GM23338 (cell line): ENCODE measurements around the gene EFCAB8. TPM values are rescaled to one million over a fixed set of nuclear protein-coding genes. Genes with fewer than 3 reads are reported as not detected.

Experiments
- ATAC-seq: fragments of 200-7000 bp; cut with Tn5 transposase; 3 replicates; pipeline ENCODE4 v1.9.1; 2020
- DNase-seq: peaks from one replicate; pipeline ENCODE4 v3.0.0-alpha.2; 2015; ENCODE audit warnings: low spot score
- H2AFZ ChIP-seq: fragments of 200-600 bp; sonication (generic); 2 replicates; pipeline ENCODE4 v1.8.0; 2016; ENCODE audit warnings: antibody characterized with exemption, mild to moderate bottlenecking, moderate library complexity
- H3F3A ChIP-seq: fragments of 200-600 bp; sonication (generic); replicated peaks from 2 replicates; pipeline ENCODE4 v1.8.0; 2017; ENCODE audit warnings: antibody characterized with exemption, mixed run types, low read depth
- H3K27ac ChIP-seq: fragments of 200-600 bp; sonication (generic); 2 replicates; pipeline ENCODE4 v1.6.1; 2016; ENCODE audit warnings: low read depth
- H3K27me3 ChIP-seq: fragments of 200-600 bp; sonication (generic); 2 replicates; pipeline ENCODE4 v1.8.0; 2016; ENCODE audit warnings: mild to moderate bottlenecking, mixed run types, moderate library complexity; ENCODE audit not compliant: insufficient read depth
- H3K36me3 ChIP-seq: fragments of 200-600 bp; sonication (generic); 2 replicates; pipeline ENCODE4 v1.8.0; 2016; ENCODE audit warnings: mild to moderate bottlenecking; ENCODE audit not compliant: insufficient read depth
- H3K4me1 ChIP-seq: fragments of 200-600 bp; sonication (generic); 2 replicates; pipeline ENCODE4 v1.8.0; 2016; ENCODE audit warnings: mild to moderate bottlenecking, moderate library complexity; ENCODE audit not compliant: insufficient read depth
- H3K4me2 ChIP-seq: fragments of 200-600 bp; sonication (generic); 2 replicates; pipeline ENCODE4 v1.7.1; 2017; ENCODE audit warnings: mixed run types
- H3K4me3 ChIP-seq: fragments of 200-600 bp; sonication (generic); 2 replicates; pipeline ENCODE4 v1.6.1; 2016; ENCODE audit warnings: mixed run types
- H3K79me2 ChIP-seq: fragments of 200-600 bp; sonication (generic); replicated peaks from 2 replicates; pipeline ENCODE4 v1.8.0; 2017; ENCODE audit warnings: mild to moderate bottlenecking; ENCODE audit not compliant: insufficient read depth
- H3K9me2 ChIP-seq: fragments of 200-600 bp; sonication (generic); 2 replicates; pipeline ENCODE4 v1.8.0; 2017; ENCODE audit not compliant: insufficient read depth
- H4K20me1 ChIP-seq: fragments of 200-600 bp; sonication (generic); replicated peaks from 2 replicates; pipeline ENCODE4 v1.8.0; 2017; ENCODE audit warnings: mild to moderate bottlenecking; ENCODE audit not compliant: insufficient read depth
- H3K27ac Mint-ChIP-seq: 2 replicates; pipeline ENCODE4 v1.8.0; 2020; ENCODE audit warnings: inconsistent platforms, mild to moderate bottlenecking, moderate library complexity, mixed read lengths
- H3K27me3 Mint-ChIP-seq: 3 replicates; pipeline ENCODE4 v1.8.0; 2022; ENCODE audit warnings: low read depth, mild to moderate bottlenecking, moderate library complexity, mixed read lengths, inconsistent platforms; ENCODE audit not compliant: insufficient read depth, poor library complexity
- H3K36me3 Mint-ChIP-seq: 3 replicates; pipeline ENCODE4 v1.8.0; 2021; ENCODE audit warnings: low read depth, mild to moderate bottlenecking, inconsistent platforms, moderate library complexity, mixed read lengths
- H3K4me1 Mint-ChIP-seq: 3 replicates; pipeline ENCODE4 v1.8.0; 2020; ENCODE audit warnings: mild to moderate bottlenecking, inconsistent platforms, mixed read lengths
- H3K4me3 Mint-ChIP-seq: 3 replicates; pipeline ENCODE4 v1.8.0; 2021; ENCODE audit warnings: moderate library complexity, mild to moderate bottlenecking, inconsistent platforms, mixed read lengths
- H3K9me3 Mint-ChIP-seq: 3 replicates; pipeline ENCODE4 v1.8.0; 2020; ENCODE audit warnings: moderate library complexity, mild to moderate bottlenecking, inconsistent platforms, mixed read lengths
- CREB1 ChIP-seq: fragments of 250-450 bp; sonication (Bioruptor Pico); IDR thresholded peaks from 2 replicates; pipeline ENCODE4 v1.5.0; 2020; ENCODE audit warnings: low read depth, mild to moderate bottlenecking, moderate library complexity
- EZH2phosphoT487 ChIP-seq: fragments of 200-600 bp; sonication (generic); IDR thresholded peaks from one replicate; pipeline ENCODE4 v1.8.1; 2018; ENCODE audit warnings: antibody characterized with exemption; ENCODE audit not compliant: unreplicated experiment
- JUNB ChIP-seq: IDR thresholded peaks from one replicate; pipeline ENCODE4 v1.6.1; 2016; ENCODE audit warnings: antibody characterized with exemption; ENCODE audit not compliant: unreplicated experiment
- NANOG ChIP-seq: IDR thresholded peaks from 2 replicates; pipeline ENCODE4 v1.6.1; 2016; ENCODE audit warnings: antibody characterized with exemption, borderline replicate concordance
- STAT1 ChIP-seq: IDR thresholded peaks from one replicate; pipeline ENCODE4 v1.6.1; 2016; ENCODE audit warnings: antibody characterized with exemption; ENCODE audit not compliant: unreplicated experiment
- ZNF331 ChIP-seq: fragments of 250-450 bp; sonication (Bioruptor Pico); IDR thresholded peaks from 2 replicates; pipeline ENCODE4 v1.5.0; 2020; ENCODE audit warnings: low read depth, mild to moderate bottlenecking, moderate library complexity
- polyA plus RNA-seq: library from polyadenylated mRNA; unstranded; fragments of >200 nt; fragmentation: Nextera tagmentation; extraction: Ambion mirVana; gene quantifications from 2 replicates; pipeline ENCODE4 v1.2.1, GENCODE V29; 2016
- total RNA-seq: library from RNA; depleted of rRNA; stranded (reverse); fragments of >200 nt; shearing (Covaris generic); gene quantifications from 2 replicates; pipeline ENCODE4 v1.2.3, GENCODE V29; 2014
- TF ChIP-seq, protein P1 (sequence below): IDR thresholded peaks from one replicate; pipeline ENCODE4 v1.6.1; 2018; ENCODE audit warnings: antibody characterized with exemption; ENCODE audit not compliant: unreplicated experiment
- TF ChIP-seq, protein P2 (sequence below): IDR thresholded peaks from 2 replicates; pipeline ENCODE4 v1.6.1; 2016; ENCODE audit warnings: antibody characterized with exemption
- TF ChIP-seq, protein P3 (sequence below), 2 experiments: fragments of 200-600 bp in 1 of 2; sonication (generic) in 1 of 2; conservative IDR thresholded peaks; 2 replicates each; pipeline versions ENCODE4 v1.5.1 to v1.6.1; 2016 to 2017; ENCODE audit warnings: antibody characterized with exemption in 2 of 2, low read depth in 2 of 2, mild to moderate bottlenecking in 2 of 2, moderate library complexity in 1 of 2

The EFCAB8 gene
- total and polyA plus RNA-seq, 2 experiments from 2014 or later: 0.35 TPM; not detected in 1

DNA sequence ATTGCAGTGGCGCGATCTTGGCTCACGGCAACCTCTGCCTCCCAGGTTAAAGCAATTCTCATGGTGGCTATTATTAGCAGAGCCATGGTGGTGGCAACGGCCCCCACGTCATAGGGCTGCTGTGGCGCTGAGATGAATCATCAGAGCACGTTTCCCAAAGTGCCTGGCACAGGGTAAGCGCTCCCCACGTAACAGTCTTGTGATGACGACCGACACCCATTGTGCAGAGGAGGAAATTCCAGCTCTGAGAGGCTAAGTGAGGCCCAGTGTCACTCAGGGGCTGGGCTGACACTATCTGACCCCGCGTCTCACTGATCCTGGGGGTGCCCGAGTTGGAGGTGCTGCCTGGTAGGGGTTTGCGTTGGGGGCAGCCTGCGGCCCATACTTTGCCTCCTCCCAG, 129.3 kb downstream of the EFCAB8 start:
- H3K9me3 Mint-ChIP-seq: no peaks in the 10 kb centered on the region
- no peaks in the 10 kb centered on the region; the same call in 2 of the 3 replicates for H3K4me1 Mint-ChIP-seq
- Histone ChIP-seq H3F3A (no peaks in the 10 kb centered on the region), H3K4me1 (no peaks in the 10 kb centered on the region), H3K27ac (no peak overlapping the region), H3K27me3 (no peaks in the 10 kb centered on the region), H3K4me3 (no peak overlapping the region), H2AFZ (peak overlapping the region; percentile 56; the same call in 1 of the 2 replicates), H4K20me1 (no peaks in the 10 kb centered on the region), H3K4me2 (no peak overlapping the region), H3K36me3 (no peaks in the 10 kb centered on the region), H3K9me2 (no peaks in the 10 kb centered on the region), H3K79me2 (no peaks in the 10 kb centered on the region)
- DNase-seq: no peak
- no peak for ATAC-seq
- H3K36me3 Mint-ChIP-seq: no peaks in the 10 kb centered on the region
- H3K4me3 Mint-ChIP-seq: no peak overlapping the region
- no peak overlapping the region for H3K27ac Mint-ChIP-seq
- H3K27me3 Mint-ChIP-seq: peaks cover 6% of the 10 kb centered on the region
- no peak for TF ChIP-seq JUNB
- TF ChIP-seq CREB1 (CRISPR knock-in tag): no peak
- no peak for TF ChIP-seq EZH2phosphoT487
- TF ChIP-seq, protein P1, sequence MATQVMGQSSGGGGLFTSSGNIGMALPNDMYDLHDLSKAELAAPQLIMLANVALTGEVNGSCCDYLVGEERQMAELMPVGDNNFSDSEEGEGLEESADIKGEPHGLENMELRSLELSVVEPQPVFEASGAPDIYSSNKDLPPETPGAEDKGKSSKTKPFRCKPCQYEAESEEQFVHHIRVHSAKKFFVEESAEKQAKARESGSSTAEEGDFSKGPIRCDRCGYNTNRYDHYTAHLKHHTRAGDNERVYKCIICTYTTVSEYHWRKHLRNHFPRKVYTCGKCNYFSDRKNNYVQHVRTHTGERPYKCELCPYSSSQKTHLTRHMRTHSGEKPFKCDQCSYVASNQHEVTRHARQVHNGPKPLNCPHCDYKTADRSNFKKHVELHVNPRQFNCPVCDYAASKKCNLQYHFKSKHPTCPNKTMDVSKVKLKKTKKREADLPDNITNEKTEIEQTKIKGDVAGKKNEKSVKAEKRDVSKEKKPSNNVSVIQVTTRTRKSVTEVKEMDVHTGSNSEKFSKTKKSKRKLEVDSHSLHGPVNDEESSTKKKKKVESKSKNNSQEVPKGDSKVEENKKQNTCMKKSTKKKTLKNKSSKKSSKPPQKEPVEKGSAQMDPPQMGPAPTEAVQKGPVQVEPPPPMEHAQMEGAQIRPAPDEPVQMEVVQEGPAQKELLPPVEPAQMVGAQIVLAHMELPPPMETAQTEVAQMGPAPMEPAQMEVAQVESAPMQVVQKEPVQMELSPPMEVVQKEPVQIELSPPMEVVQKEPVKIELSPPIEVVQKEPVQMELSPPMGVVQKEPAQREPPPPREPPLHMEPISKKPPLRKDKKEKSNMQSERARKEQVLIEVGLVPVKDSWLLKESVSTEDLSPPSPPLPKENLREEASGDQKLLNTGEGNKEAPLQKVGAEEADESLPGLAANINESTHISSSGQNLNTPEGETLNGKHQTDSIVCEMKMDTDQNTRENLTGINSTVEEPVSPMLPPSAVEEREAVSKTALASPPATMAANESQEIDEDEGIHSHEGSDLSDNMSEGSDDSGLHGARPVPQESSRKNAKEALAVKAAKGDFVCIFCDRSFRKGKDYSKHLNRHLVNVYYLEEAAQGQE: no peak
- TF ChIP-seq, protein P2, sequence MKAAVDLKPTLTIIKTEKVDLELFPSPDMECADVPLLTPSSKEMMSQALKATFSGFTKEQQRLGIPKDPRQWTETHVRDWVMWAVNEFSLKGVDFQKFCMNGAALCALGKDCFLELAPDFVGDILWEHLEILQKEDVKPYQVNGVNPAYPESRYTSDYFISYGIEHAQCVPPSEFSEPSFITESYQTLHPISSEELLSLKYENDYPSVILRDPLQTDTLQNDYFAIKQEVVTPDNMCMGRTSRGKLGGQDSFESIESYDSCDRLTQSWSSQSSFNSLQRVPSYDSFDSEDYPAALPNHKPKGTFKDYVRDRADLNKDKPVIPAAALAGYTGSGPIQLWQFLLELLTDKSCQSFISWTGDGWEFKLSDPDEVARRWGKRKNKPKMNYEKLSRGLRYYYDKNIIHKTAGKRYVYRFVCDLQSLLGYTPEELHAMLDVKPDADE: no peak
- TF ChIP-seq, protein P3, sequence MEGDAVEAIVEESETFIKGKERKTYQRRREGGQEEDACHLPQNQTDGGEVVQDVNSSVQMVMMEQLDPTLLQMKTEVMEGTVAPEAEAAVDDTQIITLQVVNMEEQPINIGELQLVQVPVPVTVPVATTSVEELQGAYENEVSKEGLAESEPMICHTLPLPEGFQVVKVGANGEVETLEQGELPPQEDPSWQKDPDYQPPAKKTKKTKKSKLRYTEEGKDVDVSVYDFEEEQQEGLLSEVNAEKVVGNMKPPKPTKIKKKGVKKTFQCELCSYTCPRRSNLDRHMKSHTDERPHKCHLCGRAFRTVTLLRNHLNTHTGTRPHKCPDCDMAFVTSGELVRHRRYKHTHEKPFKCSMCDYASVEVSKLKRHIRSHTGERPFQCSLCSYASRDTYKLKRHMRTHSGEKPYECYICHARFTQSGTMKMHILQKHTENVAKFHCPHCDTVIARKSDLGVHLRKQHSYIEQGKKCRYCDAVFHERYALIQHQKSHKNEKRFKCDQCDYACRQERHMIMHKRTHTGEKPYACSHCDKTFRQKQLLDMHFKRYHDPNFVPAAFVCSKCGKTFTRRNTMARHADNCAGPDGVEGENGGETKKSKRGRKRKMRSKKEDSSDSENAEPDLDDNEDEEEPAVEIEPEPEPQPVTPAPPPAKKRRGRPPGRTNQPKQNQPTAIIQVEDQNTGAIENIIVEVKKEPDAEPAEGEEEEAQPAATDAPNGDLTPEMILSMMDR (conservative IDR thresholded peaks at IDR 0.05; ENCODE audit: low read depth in 2 of 2): no peak
- no peak for TF ChIP-seq STAT1
- TF ChIP-seq ZNF331 (CRISPR knock-in tag): no peak
- TF ChIP-seq NANOG: no peak
